Lung microvascular endothelial cell (primary cell): ENCODE results near the gene TXNDC15. TPM values are rescaled to one million over a fixed set of nuclear protein-coding genes. Genes with fewer than 3 reads are reported as not detected.
"Not testable (repeated sequence)": the region's sequence is repeated elsewhere in the genome, so short reads cannot be mapped to it uniquely, and the experiment has no call there.

ENCODE experiments used
- DNase-seq, 2 donors: peaks; one replicate each; pipeline versions ENCODE4 v3.0.0 to v3.0.0-alpha.2; 2010; ENCODE audit warnings: low read depth in 2 of 2
- total RNA-seq: library from RNA; depleted of rRNA; stranded (reverse); fragments of >200 nt; gene quantifications from 2 replicates; pipeline ENCODE4 v1.2.1, GENCODE V29; 2014

TXNDC15 gene, protein sequence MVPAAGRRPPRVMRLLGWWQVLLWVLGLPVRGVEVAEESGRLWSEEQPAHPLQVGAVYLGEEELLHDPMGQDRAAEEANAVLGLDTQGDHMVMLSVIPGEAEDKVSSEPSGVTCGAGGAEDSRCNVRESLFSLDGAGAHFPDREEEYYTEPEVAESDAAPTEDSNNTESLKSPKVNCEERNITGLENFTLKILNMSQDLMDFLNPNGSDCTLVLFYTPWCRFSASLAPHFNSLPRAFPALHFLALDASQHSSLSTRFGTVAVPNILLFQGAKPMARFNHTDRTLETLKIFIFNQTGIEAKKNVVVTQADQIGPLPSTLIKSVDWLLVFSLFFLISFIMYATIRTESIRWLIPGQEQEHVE
- 55.4 and 55.8 TPM in 2 replicates for total RNA-seq

DNA sequence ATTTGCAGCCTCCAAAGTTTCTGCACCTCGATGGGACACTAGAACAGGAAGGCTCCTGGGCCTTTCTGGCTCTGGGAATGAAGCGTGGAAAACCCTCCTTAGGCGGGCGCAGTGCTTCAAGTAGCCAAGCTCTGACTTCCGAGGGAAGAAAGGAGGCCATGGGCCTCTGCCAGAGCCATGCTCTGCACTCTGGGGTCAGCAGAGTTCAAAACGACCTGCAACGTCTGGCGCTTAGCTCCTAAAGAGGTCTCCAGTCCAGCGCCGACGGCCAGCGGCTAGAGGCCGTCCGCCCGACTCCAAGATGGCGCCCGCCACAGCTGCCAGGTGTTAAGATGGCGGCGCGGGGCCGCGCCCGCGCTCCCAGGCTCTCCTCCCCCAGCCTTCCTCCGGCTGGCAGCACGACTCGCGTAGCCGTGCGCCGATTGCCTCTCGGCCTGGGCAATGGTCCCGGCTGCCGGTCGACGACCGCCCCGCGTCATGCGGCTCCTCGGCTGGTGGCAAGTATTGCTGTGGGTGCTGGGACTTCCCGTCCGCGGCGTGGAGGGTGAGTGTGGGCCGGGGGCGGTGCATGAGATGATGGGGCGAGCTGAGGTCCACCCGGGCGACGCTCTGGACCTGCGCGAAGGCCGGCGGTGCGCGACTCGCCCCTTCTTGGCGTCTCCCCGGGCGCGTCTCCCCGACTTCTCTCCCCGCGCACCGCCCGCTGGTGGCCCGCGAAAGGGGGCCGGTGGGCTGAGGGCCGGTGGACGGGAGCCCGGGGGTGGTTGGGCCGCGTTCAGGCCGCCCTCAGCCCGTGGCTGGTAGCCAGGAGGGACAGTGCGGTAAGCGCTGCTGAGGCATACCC is at the start of gene TXNDC15:
TXNDC15 (plus strand) TSS at position 385 of the 844 bp plus-strand sequence; CDS start at position 442, 57 bp downstream.
- DNase-seq = peak; percentile 89 to 90

DNA sequence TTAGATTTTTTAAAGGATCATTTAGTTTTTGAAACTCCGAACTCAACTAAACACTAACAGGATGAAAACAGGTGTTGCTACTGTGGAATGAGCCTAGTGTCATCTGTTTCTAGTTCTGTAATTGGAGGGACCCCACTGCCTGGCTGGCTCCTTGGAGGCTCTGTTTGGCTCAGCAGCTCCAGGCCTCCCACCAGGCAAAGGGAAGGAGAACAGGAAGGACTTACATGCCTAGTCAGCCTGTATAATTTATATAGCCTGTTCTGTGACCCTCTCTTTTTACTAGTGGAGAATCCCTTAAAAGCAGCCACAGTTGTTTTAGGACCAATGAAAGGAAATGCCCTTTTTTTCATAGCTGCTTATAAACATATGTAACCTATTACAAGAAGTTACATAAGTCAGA is 49.5 kb upstream of the TXNDC15 start:
- no peak for DNase-seq

DNA sequence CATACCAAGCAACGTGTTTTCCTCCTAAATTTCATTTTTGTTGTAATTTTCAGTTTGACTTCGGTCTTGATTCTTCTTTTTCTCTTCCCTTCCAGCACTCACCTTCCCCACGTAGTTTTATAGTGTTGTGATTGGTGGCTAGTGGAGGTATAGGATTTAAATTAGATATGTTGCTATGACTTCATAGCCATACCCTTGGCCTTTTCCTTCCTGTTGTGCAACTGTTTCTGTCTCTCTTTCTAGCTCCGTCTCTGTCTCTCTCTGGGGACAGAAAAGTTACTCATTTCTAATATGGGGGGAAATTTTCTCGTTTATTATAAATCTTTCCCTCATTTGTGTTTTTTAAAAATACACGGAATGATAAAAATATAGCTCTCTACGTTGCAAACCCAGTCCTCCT is 49.0 kb upstream of the TXNDC15 start:
- peak in 1 of 2 donors; percentile 18 for DNase-seq

DNA sequence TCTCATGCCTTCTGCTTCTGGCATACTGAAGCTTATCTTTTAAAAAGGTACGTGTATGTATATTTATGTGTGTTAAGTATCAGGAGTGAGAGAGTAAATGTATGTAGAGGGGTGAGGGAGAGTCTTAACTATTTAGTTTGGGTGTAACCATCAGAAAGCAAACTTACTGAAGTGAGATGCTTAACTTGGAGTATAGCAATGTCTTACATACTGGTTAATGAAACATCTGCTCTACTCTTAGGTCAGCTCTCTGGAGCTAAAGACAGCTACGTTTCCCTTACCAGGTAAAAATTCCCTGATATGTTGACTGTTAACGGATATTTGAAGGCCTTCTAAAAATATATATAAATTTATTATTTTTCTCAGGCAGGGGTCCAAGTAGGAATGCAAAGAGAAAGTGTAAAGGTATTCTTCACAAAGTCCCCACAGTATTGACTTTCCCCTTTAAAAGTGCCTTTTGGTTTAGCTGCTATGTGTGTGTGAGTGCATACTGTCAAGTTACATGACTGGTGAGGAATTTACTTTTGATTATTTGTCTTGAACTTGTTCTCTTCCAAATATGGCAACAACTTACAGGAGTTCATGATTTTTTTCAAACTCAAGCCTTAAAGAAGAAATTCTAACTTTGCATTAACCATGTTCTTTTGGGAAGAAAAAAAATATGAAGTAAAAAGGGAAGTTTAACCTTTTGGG is 40.7 kb upstream of the TXNDC15 start:
- no peak for DNase-seq

DNA sequence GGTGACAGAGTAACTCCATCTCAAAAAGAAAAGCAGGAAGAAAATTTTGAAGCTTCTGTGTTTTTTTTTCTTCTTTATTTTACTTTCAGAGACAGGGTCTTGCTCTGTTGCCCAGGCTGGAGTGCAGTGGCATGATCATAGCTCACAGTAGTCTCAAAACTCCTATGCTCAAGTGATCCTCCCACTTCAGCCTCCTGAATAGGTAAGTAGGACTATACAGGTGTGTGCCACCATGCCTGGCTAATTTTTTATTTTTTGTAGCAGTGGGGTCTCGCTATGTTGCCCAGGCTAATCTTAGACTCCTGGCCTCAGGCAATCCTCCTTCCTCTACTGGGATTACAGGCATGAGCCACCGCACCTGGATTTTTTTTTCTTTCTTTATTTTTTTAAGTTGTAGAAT is 38.5 kb upstream of the TXNDC15 start:
- DNase-seq = no peak

DNA sequence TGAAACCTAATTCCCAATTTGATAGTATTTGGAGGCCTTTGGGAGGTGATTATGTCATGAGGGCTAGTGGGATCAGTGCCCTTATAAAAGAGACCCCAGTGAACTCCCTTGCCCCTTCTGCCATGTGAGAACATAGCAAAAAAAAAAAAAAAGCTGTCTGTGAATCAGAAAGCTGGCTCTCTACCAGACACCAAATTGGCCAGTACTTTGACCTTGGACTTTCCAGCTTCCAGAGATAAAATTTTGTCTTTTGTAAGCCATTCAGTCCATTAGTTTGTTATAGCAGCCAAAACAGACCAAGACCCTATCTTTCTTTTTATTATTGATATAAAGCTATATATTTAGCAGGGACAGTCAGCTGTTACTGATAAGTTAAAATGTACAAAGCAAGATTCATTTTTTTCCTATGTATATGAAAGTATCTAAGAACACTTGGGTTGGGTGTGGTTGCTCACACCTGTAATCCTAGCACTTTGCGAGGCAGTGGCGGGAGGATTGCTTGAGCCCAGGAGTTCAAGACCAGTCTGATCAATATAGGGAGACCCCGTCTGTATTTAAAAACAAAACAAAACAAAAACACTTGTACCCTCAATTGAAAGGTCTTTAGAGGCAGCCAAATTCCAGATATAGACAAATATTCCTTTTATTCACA is 36.5 kb upstream of the TXNDC15 start:
- DNase-seq = peak; percentile 12 to 57

DNA sequence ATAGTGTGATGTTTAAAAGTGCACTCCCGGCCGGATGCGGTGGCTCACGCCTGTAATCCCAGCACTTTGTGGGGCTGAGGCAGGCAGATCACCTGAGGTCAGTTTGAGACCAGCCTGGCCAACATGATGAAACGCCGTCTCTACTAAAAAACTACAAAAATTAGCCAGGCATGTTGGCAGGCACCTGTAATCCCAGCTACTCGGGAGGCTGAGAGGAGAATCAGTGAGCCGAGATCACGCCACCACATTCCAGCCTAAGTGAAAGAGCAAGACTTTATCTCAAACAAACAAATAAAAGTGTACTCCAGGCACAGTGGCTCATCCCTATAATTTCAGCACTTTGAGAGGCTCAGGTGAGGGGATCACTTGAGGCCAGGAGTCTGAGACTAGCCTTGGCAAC is 35.8 kb upstream of the TXNDC15 start:
- DNase-seq = not testable (repeated sequence)

DNA sequence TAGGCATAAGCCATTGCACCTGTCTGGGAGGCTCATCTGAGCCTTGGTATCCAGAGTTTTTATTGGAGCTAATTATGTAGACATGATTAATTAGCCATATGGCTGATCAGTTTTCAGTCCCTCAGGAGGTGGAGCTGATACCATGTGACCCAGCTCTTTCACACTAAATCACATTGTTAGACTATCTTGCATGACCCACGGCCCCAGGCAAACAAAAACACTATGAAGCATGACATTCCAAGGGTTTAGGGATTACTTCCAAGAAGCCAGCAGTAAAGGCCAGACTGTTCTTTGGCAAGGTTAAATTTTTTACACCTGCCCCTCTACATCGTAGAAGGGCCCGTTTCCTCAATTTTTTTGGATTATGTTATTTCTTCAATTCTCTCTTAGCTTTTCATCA is 33.4 kb upstream of the TXNDC15 start:
- DNase-seq = no peak

DNA sequence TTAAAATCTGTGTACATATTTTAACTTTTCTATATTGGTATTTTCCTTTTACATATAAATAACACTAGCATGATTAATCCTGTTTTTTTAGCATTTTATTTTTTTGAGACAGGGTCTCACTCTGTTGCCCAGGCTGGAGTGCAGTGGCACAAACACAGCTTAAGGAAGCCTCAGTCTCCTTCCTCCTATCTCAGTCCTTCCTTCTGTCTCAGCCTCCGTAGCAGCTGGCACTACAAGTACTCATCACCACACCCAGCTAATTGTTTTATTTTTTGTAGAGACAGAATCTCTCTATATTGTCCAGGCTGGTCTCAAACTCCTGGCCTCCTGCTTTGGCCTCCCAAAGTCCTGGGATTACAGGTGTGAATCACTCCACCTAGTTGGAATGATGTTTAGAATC is 29.9 kb upstream of the TXNDC15 start:
- DNase-seq = no peak

DNA sequence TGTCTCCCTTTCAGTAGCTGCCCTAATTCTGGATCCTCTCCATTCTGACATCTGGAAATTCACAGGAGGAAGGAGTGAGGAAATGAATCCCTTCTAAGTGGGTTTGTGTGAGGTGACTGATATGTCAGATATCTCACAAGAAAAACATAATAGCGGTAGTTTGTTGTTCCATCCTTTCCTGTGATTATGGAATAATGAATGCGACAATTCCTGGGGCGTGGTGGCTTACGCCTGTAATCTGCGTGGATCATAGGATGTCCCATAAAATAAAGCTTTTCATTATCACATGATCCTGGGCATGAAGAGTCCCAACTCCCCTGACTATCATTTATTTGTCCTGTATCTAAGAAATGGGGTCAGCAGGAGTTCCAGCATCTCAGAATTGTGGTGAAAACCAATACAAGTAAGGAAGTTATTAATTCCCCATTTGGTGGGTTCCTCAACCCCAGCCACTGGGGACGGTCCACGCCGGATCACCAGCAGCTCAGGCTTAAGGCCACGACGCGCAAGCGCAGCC is 28.8 kb upstream of the TXNDC15 start:
- DNase-seq = peak; percentile 67 to 77

DNA sequence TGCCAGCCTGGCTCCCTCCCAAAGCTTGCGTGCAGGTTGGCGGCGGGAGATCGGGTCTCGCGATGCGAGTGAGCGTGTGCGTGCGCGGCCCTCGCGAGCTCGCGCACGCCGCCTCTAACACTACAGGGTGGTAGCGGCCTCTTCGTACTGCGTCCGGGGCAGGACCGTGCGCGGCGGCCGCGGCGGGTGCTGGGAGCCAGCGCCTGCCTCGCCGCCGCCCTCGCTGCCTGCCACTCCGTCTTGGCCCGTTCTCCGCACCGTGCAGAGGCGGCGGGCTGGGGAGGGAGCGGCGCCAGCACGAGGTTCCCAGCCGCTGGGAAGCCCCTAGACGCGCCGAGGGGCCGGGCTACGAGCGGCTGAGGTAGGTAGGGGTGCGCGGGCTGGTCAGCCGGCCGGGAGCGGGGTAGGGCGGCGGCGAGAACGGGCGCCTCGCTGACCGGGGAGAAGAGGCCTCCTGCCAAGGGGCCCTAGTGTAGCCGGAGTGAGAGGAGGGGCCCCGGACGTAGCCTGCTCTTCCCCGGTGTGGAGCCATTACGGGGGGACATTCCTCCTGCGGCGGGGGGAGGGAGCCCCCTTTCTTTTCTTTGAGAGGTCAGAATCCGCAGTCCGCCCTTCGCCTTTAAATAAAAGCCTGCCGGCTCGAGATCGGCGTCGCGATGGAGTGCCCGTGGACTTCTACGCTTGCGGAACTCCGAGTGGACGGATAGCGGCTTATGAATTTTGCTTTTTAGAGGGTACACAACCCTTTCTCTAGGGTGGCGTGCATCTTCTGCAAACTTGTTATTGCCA is 28.1 kb upstream of the TXNDC15 start, which contains the start of gene C5orf24:
C5orf24 (plus strand) TSS at position 117 of the 789 bp plus-strand sequence. CDS start 8,933 bp downstream, outside the sequence.
- DNase-seq = peak; percentile 98 to 99

DNA sequence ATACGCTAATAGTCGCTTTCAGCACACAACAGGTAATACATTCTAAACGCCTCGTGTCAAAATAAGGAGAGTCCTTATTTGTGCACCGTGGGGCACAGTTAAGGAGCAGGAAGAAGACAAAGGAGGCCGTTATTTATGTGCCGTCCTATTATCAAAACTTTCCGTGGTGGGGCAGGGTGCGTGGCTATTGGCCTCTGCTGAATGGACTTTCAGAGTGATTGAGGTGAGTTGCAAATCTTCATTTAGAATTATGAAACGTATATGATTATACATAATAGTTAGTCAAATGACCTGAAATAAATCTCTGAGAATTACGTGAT is 27.6 kb upstream of the TXNDC15 start:
- DNase-seq = peak; percentile 40

DNA sequence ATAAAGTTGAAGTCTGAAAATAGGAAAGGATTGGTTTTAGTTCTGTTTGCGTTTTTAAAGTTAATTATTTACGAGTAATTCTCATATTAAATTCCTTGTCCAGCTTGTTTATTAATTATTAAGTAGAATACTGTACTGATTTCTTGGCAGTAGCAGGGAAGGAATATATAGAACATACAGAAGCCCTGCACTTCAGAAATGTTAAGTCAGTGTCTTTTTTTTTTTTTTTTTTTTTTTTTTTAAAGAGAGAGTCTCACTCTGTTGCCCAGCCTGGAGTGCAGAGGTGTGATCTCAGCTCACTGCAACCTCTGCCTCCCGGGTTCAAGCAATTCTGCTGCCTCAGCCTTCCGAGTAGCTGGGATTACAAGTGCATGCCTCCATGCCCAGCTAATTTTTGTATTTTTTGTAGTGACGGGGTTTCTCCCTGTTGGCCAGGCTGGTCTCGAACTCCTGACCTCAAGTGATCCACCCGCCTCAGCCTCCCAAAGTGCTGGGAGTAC is 24.7 kb upstream of the TXNDC15 start:
- not testable (repeated sequence) for DNase-seq

DNA sequence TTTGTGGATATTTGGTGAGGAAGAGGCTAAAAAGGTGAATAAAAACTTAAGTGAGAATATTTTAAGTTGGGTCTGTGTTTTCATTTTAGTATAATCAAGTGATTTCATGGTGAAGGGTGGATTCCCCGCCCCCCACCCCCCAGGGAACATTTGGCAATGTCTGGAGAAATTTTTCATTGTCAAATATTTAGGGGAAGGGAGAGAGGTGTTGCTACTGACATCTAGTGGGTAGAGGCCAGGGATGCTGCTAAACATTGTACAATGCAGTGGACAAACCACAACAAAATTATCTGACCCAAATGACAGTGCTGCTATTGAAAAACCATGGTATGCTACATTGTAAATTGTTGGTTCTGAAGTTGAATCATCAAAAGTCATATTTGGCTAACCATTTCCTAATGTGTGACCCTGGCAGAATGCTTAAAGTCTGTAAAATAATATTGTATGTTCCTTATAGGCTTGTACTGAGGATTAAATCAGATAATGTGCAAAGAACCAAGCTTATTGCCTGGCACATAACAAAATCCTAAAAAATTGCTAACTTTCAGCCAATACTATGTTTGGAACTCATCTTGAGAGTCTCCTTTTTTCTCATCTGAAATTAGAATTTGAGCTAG is 22.8 kb upstream of the TXNDC15 start:
- peak; percentile 38 to 53 for DNase-seq

DNA sequence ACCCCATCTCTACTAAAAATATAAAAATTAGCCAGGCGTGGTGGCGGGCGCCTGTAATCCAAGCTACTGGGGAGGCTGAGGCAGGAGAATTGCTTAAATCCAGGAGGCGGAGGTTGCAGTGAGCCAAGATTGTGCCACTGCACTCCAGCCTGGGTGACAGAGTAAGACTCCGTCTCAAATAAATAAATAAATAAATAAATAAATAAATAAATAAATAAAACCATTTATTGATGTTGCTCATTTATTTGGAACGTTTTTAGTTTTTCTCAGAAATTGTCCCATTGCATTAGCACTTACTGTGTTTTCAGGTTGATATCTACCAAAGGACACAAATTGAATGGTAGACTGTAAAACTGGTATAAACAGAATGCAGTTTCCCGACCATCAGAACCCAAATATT is 17.7 kb upstream of the TXNDC15 start:
- not testable (repeated sequence) for DNase-seq

DNA sequence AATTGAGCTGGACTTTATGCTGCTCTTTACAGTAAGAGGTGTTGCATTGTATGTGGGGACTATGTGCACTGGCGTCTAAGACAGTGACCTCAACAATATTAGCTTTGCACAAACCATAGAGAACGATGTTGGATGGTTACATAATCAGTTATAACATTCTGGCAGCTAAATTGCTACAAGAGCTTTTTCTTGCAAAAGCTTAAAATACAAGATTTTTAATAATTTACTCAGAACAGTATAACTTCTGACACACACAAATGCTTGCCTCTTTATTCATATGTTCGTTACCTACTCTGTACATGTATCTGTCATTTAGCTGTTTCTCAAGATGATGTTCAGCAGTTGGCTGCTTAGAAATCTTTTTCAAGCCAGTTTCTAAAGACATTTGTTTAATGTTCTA is 16.8 kb upstream of the TXNDC15 start:
- DNase-seq = no peak

DNA sequence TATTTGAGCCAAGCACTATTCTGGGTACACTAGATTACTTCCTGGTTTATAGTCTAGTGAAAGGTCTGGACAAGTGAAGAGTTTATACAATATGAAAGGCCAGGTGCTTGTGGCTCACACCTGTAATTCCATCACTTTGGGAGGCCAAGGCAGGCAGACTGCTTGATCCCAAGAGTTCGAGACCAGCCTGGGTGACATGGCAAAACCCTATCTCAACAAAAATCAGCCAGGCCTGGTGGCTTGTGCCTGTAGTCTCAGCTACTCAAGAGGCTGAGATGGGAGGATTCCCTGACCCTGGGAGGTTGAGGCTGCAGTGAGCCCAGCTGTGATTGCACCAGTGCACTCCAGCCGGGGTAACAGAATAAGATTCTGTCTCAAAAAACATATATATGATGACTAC is 9.5 kb upstream of the TXNDC15 start:
- no peak for DNase-seq

DNA sequence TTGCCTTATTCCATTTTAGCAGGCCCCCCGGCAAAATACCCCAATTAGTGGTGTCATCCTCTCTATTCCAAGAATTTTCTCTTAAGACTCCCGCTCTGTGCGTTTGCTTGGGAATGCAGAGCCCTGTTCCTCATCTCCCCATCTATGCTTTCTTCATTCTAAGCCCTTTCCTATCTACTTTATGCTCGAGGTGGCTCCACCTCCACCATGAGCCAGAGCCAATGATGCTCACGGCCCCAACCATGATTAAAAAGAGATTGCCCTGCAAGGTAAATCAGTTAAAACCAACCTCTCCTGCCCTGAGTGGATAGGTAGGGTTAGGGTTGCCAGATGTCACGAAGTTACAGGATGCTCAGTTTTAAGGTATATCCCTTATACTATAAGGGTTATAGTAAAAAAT is 677 bp upstream of the TXNDC15 start:
- no peak for DNase-seq

DNA sequence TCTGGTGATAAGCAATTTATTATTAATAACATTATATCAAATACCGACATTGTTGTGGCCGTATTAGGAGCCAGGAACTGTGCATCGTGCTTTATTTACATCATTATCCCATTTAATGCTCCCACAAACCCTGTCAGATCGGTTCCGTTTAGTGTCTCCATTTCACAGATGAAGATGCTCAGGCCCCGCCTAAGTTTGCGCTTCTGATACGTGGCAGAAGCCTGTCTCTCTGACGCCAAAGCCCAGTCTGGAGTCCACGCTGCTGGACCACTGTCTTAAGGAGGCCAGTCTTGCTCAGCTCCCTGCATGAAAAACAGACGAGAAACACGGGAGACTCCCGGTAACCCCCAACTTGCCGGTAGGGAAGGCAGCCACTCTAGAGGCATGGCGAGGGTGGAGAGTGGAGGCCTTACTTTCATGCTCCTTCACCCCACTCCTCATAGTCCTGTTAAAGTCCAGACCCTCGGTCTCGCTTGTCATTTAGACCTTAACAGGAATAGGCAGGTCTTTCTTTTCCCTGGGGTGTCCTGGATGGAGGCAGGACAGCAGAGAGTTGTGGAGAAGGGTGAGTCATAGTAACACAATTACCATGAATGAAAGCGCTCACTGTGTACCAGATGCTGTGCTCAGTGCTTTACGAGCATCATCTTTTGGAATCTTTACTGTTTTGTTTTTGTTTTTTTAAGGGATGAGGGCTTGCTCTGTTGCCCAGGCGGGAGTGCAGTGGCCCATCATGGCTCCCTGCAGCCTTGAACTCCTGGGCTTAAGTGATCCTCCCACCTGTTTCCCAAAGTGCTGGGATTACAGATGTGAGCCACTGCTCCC is 872 bp downstream of the TXNDC15 start:
- peak; percentile 48 to 81 for DNase-seq
